Measurements from ENCODE around the gene PRRX1.

Gene PRRX1

GRCh38 chr1:170725326-170725725 lies 61.4 kb downstream of the PRRX1 start:
- DNase-seq: no peak

- no peak for DNase-seq
Measured at GRCh38 chr1:170727963-170728362, 64.0 kb downstream of the PRRX1 start.

- DNase-seq: no peak
Measured at GRCh38 chr1:170729225-170730002, 65.5 kb downstream of the PRRX1 start.

GRCh38 chr1:170730014-170730413 lies 66.1 kb downstream of the PRRX1 start:
- no peak for DNase-seq

DNA sequence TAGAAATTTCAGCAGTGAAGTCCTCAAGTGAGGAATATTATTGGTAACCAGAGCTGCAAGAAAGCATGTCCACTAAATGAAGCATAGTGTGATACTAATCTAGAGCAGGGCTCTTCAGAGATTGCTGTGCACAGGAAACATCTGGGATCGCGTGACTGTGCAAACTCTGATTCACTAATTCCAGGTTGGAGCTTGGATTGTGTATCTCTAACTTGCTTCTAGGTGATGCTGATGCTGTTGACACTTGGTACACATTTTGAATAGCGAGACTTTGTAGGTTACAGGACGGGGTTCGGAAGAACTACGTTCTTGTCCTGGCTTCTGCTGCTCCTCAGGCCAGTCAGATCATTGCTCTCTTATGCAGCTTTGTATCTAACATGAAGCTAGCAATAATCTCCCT lies 66.5 kb downstream of the PRRX1 start:
- DNase-seq: no peak

GRCh38 chr1:170731566-170732251 lies 67.8 kb downstream of the PRRX1 start:
- DNase-seq: no peak

- no peak for DNase-seq
Measured at GRCh38 chr1:170732252-170732588, 68.3 kb downstream of the PRRX1 start.

GRCh38 chr1:170734412-170735175 lies 70.7 kb downstream of the PRRX1 start:
- no peak for DNase-seq

- DNase-seq: no peak
Measured at GRCh38 chr1:170735366-170736263, 71.7 kb downstream of the PRRX1 start.

DNA sequence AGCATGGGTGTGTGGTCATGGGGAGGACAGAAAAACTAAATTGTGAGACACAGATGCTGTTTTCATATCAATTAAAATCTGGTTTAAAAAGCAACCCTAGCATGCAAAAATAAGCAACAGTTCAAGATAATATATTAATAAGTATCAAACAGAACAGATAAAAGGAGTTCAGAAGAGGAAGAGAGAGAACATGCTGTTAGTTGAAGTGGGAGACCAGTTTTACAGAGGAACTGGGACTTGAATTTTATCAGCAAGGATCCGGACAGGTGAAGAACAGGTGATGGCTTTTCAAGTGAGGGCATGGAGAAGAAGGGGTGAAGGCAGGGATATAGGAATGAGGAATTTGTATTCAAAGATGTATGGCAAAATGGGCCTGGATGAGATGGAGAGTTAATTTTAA lies 75.9 kb downstream of the PRRX1 start:
- no peak for DNase-seq

- DNase-seq: no peak
Measured at GRCh38 chr1:170741678-170742077, 77.7 kb downstream of the PRRX1 start.

DNA sequence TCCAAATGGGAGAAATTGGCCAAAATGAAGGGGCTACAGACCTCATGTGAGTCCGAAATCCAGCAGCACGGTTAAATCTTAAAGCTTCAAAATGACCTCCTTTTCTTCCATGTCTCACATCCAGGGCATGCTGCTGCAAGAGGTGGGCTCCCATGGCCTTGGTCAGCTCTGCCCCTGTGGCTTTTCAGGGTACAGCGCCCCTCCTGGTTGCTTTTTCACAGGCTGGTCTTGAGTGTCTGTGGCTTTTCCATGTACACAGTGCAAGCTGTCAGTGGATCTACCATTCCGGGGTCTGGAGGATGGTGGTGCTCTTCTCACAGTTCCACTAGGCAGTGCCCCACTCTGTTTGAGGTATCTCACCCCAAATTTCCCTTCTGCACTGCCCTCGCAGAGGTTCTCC lies 78.7 kb downstream of the PRRX1 start:
- DNase-seq: no peak

DNA sequence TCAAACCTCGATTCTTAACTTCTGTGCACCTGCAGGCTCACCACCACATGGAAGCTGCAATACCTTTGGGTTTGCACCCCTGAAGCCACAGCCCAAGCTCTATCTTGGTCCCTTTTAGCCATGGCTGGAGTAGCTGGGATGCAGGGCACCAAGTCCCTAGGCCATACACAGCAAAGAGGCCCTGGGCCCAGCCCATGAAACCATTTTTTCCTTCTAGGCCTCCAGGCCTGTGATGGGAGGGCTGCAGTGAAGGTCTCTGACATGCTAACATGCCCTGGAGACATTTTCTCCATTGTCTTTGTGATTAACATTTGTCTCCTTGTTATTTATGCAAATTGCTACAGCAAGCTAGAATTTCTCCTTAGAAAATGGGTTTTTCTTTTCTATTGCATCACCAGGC lies 79.2 kb downstream of the PRRX1 start:
- DNase-seq: no peak

DNA sequence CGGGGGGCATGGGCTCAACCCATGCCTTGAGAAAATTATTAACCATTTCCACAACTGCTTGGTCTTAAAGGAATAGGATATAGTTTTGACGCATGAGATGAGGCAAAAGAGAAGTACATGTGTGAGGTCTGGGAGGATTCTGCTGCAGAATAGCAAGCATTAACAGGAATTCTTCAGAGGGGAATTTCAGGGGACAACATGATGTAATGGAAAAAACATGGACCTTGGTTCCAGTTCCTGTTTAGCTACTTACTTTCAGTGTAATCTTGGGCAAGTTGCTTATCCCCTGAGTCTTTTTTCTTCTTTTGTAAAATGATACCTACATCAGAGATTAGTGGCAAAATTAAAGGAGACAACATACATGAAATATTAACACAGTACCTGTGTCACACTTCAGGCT lies 85.6 kb downstream of the PRRX1 start:
- no peak for DNase-seq

DNA sequence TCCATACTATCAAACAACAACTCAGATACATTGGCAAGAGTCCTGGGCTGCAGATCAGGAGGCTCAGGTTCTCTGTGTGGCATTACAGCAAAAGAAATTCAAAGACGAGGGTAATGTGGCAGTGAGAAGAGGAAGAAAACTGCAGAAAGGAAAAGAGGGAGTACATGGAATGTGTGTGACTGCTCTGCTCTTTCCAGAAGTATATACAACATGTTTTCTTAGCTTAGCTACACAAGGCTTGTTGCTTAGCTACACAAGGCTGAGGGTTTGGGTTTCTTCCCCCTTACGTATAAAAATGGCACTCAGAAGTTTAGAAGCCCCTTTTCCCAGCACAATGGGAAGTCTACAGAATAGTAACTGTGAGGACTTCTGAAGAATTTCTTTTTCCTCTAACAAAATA lies 86.0 kb downstream of the PRRX1 start:
- DNase-seq: no peak

GRCh38 chr1:170755795-170756194 lies 91.9 kb downstream of the PRRX1 start:
- DNase-seq: no peak

- DNase-seq: no peak
Measured at GRCh38 chr1:170758992-170759391, 95.1 kb downstream of the PRRX1 start.

DNA sequence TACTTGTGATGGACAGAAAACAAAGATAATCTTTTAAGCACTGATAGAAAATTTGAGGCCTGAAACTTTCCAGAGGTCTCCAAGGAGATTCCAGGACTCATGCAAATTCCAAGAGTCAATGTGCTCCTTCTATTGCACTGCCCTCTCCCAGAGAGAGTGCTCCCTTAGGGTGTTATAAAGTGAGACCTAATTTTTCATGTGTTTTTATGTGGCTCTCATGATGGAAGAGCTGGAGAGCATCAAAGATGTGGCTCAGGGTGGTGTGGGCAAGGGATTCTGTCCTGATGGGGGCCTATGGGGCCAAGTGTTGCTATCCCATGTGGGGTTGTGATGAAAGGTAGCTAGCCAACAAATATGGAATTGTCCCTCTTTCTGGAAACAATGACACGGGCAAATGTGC lies 101.3 kb downstream of the PRRX1 start:
- DNase-seq: no peak

GRCh38 chr1:170765712-170766330 lies 101.9 kb downstream of the PRRX1 start:
- no peak for DNase-seq

GRCh38 chr1:170768929-170769328 lies 105.0 kb downstream of the PRRX1 start:
- no peak for DNase-seq

- no peak for DNase-seq
Measured at GRCh38 chr1:170769691-170770090, 105.8 kb downstream of the PRRX1 start.

GRCh38 chr1:170770254-170770653 lies 106.3 kb downstream of the PRRX1 start:
- no peak for DNase-seq
